NOMO-1 treated with DMSO at 0.1 percent for 48 hours (cell line): ENCODE measurements around the gene C11orf21.

Experiments used
- DNase-seq: peaks from one replicate; lab custom pipeline; 2025; ENCODE audit not compliant: unreplicated experiment; lab: John Stamatoyannopoulos, UW

Gene C11orf21

GRCh38 chr11:2262301-2263070, 39.2 kb downstream of the C11orf21 start:
- DNase-seq: no peak

DNA sequence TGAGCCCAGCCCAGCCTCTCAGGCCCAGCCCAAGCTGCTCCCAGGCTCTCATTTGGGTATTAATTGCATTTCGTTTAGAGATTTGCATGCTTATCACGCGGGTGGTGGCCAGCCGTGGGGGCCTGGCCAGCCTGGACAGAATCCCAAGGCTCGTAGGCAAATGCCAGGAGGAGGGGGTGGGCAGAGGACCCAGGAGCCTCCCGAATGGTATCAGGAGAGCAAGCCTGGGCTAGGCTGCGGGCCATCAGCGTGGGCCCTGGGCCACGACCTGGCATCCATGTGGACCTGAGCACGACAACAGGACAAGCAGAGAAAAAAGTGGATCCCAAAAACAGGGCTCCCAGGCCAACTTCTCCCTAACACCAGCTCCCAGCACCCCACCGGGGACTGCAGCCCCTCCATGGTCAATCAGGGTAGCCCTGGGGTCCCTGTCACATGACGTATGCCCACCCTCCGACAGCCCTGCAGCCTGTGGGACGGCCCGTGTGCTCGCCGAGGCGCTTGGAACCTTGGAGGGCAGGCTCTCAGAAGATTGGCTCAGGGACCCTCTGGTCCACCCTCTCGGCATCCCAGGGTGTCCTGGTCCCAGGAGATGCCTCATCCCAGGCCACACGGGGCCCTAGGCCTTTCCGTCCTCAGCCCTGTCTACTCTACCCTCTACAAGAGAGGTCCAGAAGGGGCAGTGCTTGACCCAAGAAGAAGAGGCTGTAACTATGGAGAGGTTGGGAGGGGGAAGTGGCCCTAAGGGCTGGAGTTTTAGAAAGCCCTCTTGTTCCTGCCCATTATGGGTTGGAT, 40.1 kb downstream of the C11orf21 start:
- DNase-seq: no peak

DNA sequence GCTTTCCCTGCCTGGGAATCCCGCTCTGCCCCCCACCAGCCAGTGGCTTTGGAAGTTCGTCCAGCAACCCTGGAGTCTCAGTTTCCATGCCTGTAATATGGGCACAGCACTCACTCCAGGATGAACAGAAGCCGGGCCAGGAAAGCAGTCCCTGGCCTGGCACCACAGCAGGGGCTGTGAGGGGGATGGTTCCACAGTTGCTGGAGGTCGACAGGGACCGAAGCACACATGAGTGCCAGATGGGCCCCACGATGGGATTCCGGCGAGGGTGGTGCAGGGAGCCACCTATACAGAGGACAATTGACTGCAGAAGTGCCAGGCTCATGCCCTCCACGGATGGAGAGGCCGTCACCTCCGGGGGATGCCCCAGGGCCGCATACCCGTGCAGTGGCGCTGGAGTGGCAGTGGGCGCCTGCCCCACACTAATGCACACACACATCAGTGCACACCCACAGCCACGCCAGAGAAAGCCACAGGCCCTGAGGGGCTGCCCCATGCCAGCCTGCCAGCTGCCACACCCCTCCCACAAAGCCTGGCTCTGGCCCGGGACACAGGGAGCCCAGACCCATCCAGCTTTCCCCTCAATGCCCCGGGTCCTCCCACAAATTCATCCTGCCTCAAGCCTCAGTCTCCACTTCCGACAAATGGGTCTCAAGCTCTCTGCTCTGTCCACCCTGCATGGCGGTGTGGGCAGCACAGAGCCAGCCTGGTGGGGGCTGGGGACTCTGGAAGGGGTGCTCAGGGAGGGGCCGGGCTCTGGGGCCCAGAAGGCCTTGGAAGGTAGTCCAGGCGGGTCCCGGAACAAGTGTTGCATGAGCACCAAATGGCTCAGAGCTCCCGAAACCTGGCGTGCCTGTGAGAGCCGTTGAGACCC, 41.0 kb downstream of the C11orf21 start:
- DNase-seq: no peak

GRCh38 chr11:2259897-2260451, 41.7 kb downstream of the C11orf21 start:
- no peak for DNase-seq

DNA sequence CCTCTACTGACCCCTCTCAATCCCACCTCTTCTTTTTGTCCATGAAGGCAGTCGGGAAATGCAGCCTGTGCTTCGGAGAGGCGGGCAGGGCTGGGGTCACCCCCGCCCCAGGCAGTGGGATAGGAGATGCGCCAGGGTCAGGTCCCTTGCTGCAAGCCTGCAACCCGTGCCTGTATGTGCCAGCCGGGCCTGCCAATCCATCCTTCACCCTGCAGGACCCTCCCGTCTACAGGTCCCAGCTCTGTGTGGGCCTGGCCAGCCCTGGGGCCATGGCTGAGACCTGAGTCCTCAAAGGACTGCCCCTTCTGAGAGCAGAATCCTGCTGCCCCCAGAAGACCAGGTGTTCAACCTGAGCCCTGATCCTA, 42.3 kb downstream of the C11orf21 start:
- DNase-seq: no peak

GRCh38 chr11:2258501-2259465, 42.9 kb downstream of the C11orf21 start:
- DNase-seq: no peak

GRCh38 chr11:2256951-2257700, 44.6 kb downstream of the C11orf21 start:
- DNase-seq: no peak

- no peak for DNase-seq
These were observed 45.3 kb downstream of the C11orf21 start for GRCh38 chr11:2256293-2256913.

DNA sequence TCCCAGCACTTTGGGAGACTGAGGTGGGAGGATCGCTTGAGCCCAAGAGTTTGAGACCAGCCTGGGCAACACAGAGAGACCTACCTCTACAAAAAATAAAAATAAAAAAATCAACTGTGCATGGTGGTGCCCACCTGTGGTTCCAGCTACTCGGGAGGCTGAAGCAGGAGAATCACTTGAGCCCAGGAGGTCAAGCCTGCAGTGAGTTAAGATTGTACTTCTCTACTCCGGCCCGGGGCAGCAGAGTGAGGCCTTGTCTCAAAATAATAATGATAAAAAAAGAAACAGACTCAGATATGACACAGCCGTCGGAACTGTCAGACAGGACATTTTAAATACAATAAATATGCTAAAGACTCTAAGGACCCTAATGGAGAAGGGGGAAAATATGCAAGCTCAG, 49.7 kb downstream of the C11orf21 start:
- no peak for DNase-seq

- DNase-seq: no peak
These were observed 50.6 kb downstream of the C11orf21 start for GRCh38 chr11:2251138-2251537.

- DNase-seq: no peak
These were observed 51.2 kb downstream of the C11orf21 start for GRCh38 chr11:2250485-2250884.

GRCh38 chr11:2250041-2250440, 51.7 kb downstream of the C11orf21 start:
- DNase-seq: no peak

DNA sequence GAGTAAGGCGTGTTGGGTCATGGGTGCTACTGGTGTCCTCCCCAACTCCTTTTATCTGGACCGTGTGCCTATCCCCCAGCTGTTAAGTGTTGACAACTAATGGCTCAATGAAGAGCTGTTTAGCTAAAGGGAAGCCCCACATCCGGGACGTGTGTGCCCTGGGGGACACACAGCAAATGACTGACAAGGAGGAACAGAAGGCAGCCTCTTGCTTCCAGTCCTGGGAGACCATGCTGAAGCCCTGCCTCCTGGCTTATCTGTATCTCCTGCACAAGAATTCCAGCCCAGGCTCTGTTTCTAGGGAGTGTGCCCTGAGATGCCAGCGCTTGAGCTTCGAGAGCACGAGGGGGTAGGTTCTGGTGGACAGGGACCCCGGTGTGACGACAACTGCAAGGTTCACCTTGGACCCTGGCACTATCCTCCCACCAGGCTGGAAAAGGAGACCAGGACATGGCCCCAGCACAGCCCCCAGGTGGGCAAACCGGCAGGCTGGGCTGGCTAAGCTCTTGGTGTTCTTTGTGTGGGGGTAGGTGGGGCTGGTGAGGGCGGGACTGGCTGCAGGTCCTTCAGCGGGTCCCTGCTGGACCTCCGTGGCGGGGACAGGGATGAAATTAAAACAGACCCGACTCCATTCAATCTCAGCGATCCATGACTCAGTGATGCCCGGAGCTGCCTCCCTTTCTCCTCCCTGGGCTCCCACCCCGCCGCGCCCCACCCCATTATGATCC, 52.4 kb downstream of the C11orf21 start:
- no peak for DNase-seq

DNA sequence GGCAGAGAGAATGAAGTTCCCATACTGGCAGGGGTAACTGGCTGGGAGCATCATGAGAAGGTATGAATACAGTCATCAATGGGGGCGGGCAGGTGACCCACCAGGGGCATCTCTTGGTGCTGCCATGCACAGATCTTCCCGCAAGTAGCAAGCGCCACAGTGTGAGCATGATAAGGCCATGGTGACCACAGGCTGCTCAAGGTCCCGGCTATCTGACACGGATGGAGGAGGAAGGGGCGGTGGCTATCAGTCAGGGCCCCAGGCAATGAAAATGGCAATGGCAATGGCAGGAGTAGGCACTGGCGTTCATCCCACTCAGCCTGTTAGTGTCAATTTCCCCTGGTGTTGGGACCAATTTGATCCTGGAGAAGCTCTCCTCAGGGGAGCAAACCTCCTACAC, 53.0 kb downstream of the C11orf21 start:
- no peak for DNase-seq

DNA sequence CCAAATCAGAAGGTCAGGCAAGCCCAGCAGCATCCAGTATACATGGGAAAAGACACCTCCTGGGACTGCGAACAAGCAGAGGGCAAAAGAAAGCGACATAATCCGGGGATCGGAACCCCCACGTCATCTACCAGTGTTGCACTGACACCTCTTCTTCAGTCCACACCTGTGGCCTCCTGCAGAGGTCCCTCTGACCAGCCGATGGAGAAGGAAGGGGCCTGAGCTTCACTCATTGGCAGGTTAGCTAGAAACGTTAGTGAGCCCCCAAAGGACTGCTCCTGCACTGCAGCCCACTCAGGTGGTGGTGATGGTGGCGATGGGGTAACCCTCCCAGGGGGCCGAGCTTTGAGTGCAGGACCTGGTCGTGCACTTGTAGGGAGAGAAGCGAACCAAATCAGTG, 53.5 kb downstream of the C11orf21 start:
- DNase-seq: no peak

- DNase-seq: no peak
These were observed 54.2 kb downstream of the C11orf21 start for GRCh38 chr11:2247496-2247895.
